Trophoblast cell (in vitro differentiated cells and primary cell): ENCODE data around the gene IMMP2L.

Experiments
- DNase-seq, 2 donors: peaks; one replicate each; pipeline ENCODE4 v3.0.0-alpha.2; 2016
- H2AFZ ChIP-seq: 2 replicates; pipeline ENCODE4 v1.6.1; 2013; ENCODE audit warnings: low read length, moderate library complexity, mild to moderate bottlenecking; ENCODE audit not compliant: insufficient read depth, poor library complexity
- H2AK5ac ChIP-seq: 2 replicates; pipeline ENCODE4 v1.6.1; 2013; ENCODE audit warnings: mild to moderate bottlenecking, low read length
- H2BK120ac ChIP-seq: 2 replicates; pipeline ENCODE4 v1.6.1; 2013; ENCODE audit warnings: low read length, mild to moderate bottlenecking, moderate library complexity; ENCODE audit not compliant: insufficient read depth, poor library complexity
- H2BK12ac ChIP-seq: 2 replicates; pipeline ENCODE4 v1.6.1; 2013; ENCODE audit warnings: mild to moderate bottlenecking, low read length, moderate library complexity
- H2BK5ac ChIP-seq: 2 replicates; pipeline ENCODE4 v1.6.1; 2013; ENCODE audit warnings: low read length, low read depth, moderate library complexity, mild to moderate bottlenecking; ENCODE audit not compliant: poor library complexity
- H3K14ac ChIP-seq: 2 replicates; pipeline ENCODE4 v1.6.1; 2013; ENCODE audit warnings: mild to moderate bottlenecking, low read length
- H3K18ac ChIP-seq: 2 replicates; pipeline ENCODE4 v1.6.1; 2013; ENCODE audit warnings: mild to moderate bottlenecking, low read length
- H3K23ac ChIP-seq: 2 replicates; pipeline ENCODE4 v1.6.1; 2013; ENCODE audit warnings: low read length
- H3K27ac ChIP-seq: 2 replicates; pipeline ENCODE4 v1.5.1; 2013; ENCODE audit warnings: low read depth, mild to moderate bottlenecking, inconsistent platforms, low read length, moderate library complexity
- H3K27me3 ChIP-seq: 2 replicates; pipeline ENCODE4 v1.6.1; 2013; ENCODE audit warnings: inconsistent platforms, mild to moderate bottlenecking, low read length, moderate library complexity; ENCODE audit not compliant: insufficient read depth
- H3K36me3 ChIP-seq, 2 experiments: 1 replicate in 1 of 2; 2 replicates in 1 of 2; pipeline ENCODE4 v1.6.1; 2013; ENCODE audit warnings: low read length in 2 of 2, mild to moderate bottlenecking in 2 of 2, moderate library complexity in 1 of 2; ENCODE audit not compliant: insufficient read depth in 2 of 2, control insufficient read depth in 1 of 2
- H3K4ac ChIP-seq: 2 replicates; pipeline ENCODE4 v1.6.1; 2013; ENCODE audit warnings: low read depth, mild to moderate bottlenecking, low read length, moderate library complexity
- H3K4me1 ChIP-seq, 2 experiments: 1 replicate in 1 of 2; 2 replicates in 1 of 2; pipeline ENCODE4 v1.6.1; 2013; ENCODE audit warnings: low read length in 2 of 2, mild to moderate bottlenecking in 2 of 2, moderate library complexity in 1 of 2; ENCODE audit not compliant: insufficient read depth in 2 of 2, control insufficient read depth in 1 of 2
- H3K4me2 ChIP-seq: 2 replicates; pipeline ENCODE4 v1.6.1; 2013; ENCODE audit warnings: inconsistent platforms, mild to moderate bottlenecking, low read length, moderate library complexity
- H3K4me3 ChIP-seq: 2 replicates; pipeline ENCODE4 v1.5.1; 2013; ENCODE audit warnings: mild to moderate bottlenecking, low read depth, low read length, inconsistent platforms
- H3K79me1 ChIP-seq: one replicate; pipeline ENCODE4 v1.6.1; 2013; ENCODE audit warnings: low read length
- H3K79me2 ChIP-seq: 2 replicates; pipeline ENCODE4 v1.6.1; 2013; ENCODE audit warnings: low read length, mild to moderate bottlenecking; ENCODE audit not compliant: control insufficient read depth, insufficient read depth, poor library complexity
- H3K9ac ChIP-seq: 2 replicates; pipeline ENCODE4 v1.6.1; 2013; ENCODE audit warnings: mild to moderate bottlenecking, low read length
- H3K9me3 ChIP-seq: 2 replicates; pipeline ENCODE4 v1.6.1; 2013; ENCODE audit warnings: low read depth, mild to moderate bottlenecking, control low read depth, inconsistent platforms, low read length; ENCODE audit not compliant: insufficient read depth
- H4K12ac ChIP-seq: 2 replicates; pipeline ENCODE4 v1.6.1; 2013; ENCODE audit warnings: low read depth, mild to moderate bottlenecking, low read length, moderate library complexity
- H4K8ac ChIP-seq: 2 replicates; pipeline ENCODE4 v1.6.1; 2013; ENCODE audit warnings: low read depth, mild to moderate bottlenecking, low read length, moderate library complexity
- H4K91ac ChIP-seq: one replicate; pipeline ENCODE4 v1.6.1; 2013; ENCODE audit warnings: low read depth, mild to moderate bottlenecking, low read length, moderate library complexity
- WGBS: extraction: QIAGEN DNeasy Blood & Tissue Kit; methylation state at CpG from one replicate; pipeline ENCODE4 v1.1.7; 2013; ENCODE audit warnings: missing lambda C conversion rate; ENCODE audit not compliant: insufficient read length, insufficient coverage; ENCODE audit errors: extremely low coverage; 5-methylcytosine and 5-hydroxymethylcytosine counted together

Gene IMMP2L

DNA sequence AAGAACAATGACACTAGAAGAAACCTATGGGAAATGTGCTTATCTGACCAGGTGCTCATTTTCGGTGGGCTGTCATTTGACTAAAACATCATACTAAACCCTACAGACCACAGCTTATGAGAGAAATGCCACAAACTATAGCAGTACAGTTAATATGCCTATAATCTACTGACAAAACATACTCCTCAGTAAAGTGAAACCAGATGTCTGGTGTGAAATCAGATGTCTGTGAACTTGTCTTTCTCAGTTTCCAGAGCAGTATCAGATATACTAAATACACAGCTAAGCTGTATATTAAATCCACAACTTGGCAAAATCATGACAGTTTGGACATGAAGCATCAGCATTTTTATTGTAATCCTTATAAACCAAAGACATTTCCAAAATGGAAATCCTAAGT, 3.3 kb downstream of the IMMP2L start:
- WGBS: no CpG with 5 or more reads among the region's 1 CpG
- Histone ChIP-seq H3K79me1 (peaks cover 6% of the 10 kb centered on the region), H3K36me3 (no peaks in the 10 kb centered on the region)

DNA sequence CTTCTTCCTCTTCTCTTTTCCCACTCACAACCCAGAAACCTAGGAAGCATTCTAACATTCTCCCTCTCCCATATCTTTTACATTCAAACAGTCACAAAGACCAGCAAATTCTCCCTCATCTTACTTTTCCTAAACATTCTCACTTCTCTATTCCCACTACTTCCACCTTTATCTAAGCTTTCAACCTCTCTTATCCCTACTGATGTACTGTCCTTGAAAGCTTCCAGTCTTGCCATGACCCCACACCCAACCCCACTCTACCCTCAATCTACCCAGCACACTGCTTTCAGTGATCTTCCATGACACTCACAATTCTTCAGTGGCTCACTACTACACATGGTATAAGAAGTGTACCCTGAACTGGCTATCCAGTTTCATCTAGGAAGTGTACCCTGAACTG, 5.3 kb downstream of the IMMP2L start:
- peaks cover 4% of the 10 kb centered on the region for H3K79me1 ChIP-seq
- no peak overlapping the region for H2BK12ac ChIP-seq
- H3K27me3 ChIP-seq: no peaks in the 10 kb centered on the region
- no peak overlapping the region for H3K4ac ChIP-seq
- H3K4me1 ChIP-seq: peaks cover 0 to 5% of the 10 kb centered on the region in 2 experiments
- no peak overlapping the region for H3K23ac ChIP-seq
- peaks cover 3% of the 10 kb centered on the region for H3K79me2 ChIP-seq
- no peak overlapping the region for H4K8ac ChIP-seq
- H4K91ac ChIP-seq: no peak overlapping the region
- DNase-seq: no peak
- no peak overlapping the region for H2AFZ ChIP-seq
- H3K4me2 ChIP-seq: no peak overlapping the region
- no peak overlapping the region for H4K12ac ChIP-seq
- H2BK5ac ChIP-seq: no peak overlapping the region
- H3K9me3 ChIP-seq: no peaks in the 10 kb centered on the region
- H2AK5ac ChIP-seq: no peak overlapping the region
- H3K18ac ChIP-seq: no peak overlapping the region
- no peak overlapping the region for H3K27ac ChIP-seq
- no peak overlapping the region for H2BK120ac ChIP-seq
- H3K4me3 ChIP-seq: no peak overlapping the region
- no peak overlapping the region for H3K14ac ChIP-seq
- H3K9ac ChIP-seq: no peak overlapping the region
- H3K36me3 ChIP-seq: no peaks in the 10 kb centered on the region

More for the DNA sequence above, 3.3 kb downstream of the IMMP2L start:
- Histone ChIP-seq H3K18ac (no peak overlapping the region), H3K9ac (no peak overlapping the region), H3K27me3 (no peaks in the 10 kb centered on the region), H3K79me2 (peaks cover 6% of the 10 kb centered on the region), H2BK12ac (no peak overlapping the region), H3K23ac (no peak overlapping the region), H2BK5ac (no peak overlapping the region), H4K12ac (no peak overlapping the region), H2AK5ac (no peak overlapping the region), H3K14ac (no peak overlapping the region), H3K4me2 (no peak overlapping the region), H4K8ac (no peak overlapping the region), H2BK120ac (no peak overlapping the region), H3K27ac (no peak overlapping the region), H3K9me3 (no peaks in the 10 kb centered on the region), H4K91ac (no peak overlapping the region), H3K4me3 (no peak overlapping the region), H2AFZ (no peak overlapping the region), H3K4ac (no peak overlapping the region), H3K4me1 (peaks cover 0 to 7% of the 10 kb centered on the region in 2 experiments)
- no peak for DNase-seq

DNA sequence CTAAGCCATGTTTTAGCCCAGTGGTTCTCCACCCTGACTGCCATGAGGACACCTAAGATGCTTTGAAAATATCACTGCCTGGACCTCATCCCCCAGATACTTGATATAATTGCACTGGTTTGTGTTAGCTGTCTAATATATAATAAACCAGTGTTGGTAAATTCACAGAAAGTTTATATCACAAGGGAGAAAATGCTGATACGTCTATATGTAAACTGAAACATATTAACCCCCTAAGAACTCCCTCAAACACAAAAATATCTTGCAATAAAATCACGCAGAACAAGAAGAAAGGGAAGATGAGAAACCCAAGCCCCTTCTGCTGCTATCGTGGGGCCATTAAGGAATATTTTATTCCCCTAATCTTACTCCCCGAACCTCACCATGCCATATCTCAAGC, 8.2 kb downstream of the IMMP2L start:
- no peaks in the 10 kb centered on the region for H3K27me3 ChIP-seq
- no peak overlapping the region for H3K4me3 ChIP-seq
- no peak overlapping the region for H3K9ac ChIP-seq
- H2AFZ ChIP-seq: no peak overlapping the region
- no peaks in the 10 kb centered on the region for H3K9me3 ChIP-seq
- no peak overlapping the region for H4K8ac ChIP-seq
- H3K14ac ChIP-seq: no peak overlapping the region
- H3K79me1 ChIP-seq: no peaks in the 10 kb centered on the region
- no peaks in the 10 kb centered on the region for H3K4me1 ChIP-seq
- DNase-seq: no peak
- no peak overlapping the region for H2BK12ac ChIP-seq
- no peaks in the 10 kb centered on the region for H3K79me2 ChIP-seq
- H4K91ac ChIP-seq: no peak overlapping the region
- H2BK5ac ChIP-seq: no peak overlapping the region
- no peak overlapping the region for H2BK120ac ChIP-seq
- H3K36me3 ChIP-seq: peaks cover 0 to 2% of the 10 kb centered on the region in 2 experiments
- WGBS: no CpG with 5 or more reads among the region's 4 CpGs
- H3K4ac ChIP-seq: no peak overlapping the region
- no peak overlapping the region for H3K4me2 ChIP-seq
- no peak overlapping the region for H4K12ac ChIP-seq
- H3K27ac ChIP-seq: no peak overlapping the region
- H3K23ac ChIP-seq: no peak overlapping the region
- no peak overlapping the region for H3K18ac ChIP-seq
- no peak overlapping the region for H2AK5ac ChIP-seq

DNA sequence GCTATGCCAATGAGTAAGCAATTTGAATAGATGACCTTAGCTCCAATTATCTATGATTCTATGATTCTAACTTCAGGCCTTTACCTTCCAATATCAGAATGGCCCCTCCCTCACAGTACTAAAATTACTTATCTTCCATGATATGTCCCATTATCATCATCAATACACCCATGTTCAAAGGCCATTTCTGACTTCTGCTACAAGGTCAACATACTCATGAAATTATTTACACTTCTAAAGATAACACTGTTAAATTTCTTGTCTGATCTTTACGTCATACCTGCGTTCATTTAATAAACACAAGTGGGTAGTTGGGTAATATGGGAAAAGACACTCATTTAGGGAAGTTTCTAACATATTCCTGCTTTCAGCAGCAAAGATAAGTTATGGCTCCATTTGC, 21.2 kb downstream of the IMMP2L start:
- H3K79me1 ChIP-seq: no peaks in the 10 kb centered on the region
- DNase-seq: no peak
- no peak overlapping the region for H3K4ac ChIP-seq
- H2AK5ac ChIP-seq: no peak overlapping the region
- H3K9me3 ChIP-seq: no peaks in the 10 kb centered on the region
- H3K9ac ChIP-seq: no peak overlapping the region
- H3K4me3 ChIP-seq: no peak overlapping the region
- H4K8ac ChIP-seq: no peak overlapping the region
- no peaks in the 10 kb centered on the region for H3K36me3 ChIP-seq
- H3K27me3 ChIP-seq: no peaks in the 10 kb centered on the region
- H3K4me1 ChIP-seq: no peaks in the 10 kb centered on the region
- H3K79me2 ChIP-seq: no peaks in the 10 kb centered on the region
- H2AFZ ChIP-seq: no peak overlapping the region
- H2BK5ac ChIP-seq: no peak overlapping the region
- no peak overlapping the region for H3K27ac ChIP-seq
- no peak overlapping the region for H4K12ac ChIP-seq
- no peak overlapping the region for H3K23ac ChIP-seq
- H3K14ac ChIP-seq: no peak overlapping the region
- no CpG with 5 or more reads among the region's 2 CpGs for WGBS
- H4K91ac ChIP-seq: no peak overlapping the region
- no peak overlapping the region for H3K4me2 ChIP-seq
- H2BK120ac ChIP-seq: no peak overlapping the region
- no peak overlapping the region for H2BK12ac ChIP-seq
- no peak overlapping the region for H3K18ac ChIP-seq
